ENCODE measurements around the gene GRIA1.
A peak's percentile ranks its signal among the peaks of the same experiment; 100 is the strongest.

The GRIA1 gene

GRCh38 chr5:153516504-153517240, 26.2 kb downstream of the GRIA1 start:
- Histone ChIP-seq H3K27me3 (ENCODE audit: insufficient read depth, poor library complexity, severe bottlenecking) (no peaks in the 10 kb centered on the region), H3K4me3 (ENCODE audit: severe bottlenecking) (no peak overlapping the region), H3K9me3 (ENCODE audit: severe bottlenecking) (no peaks in the 10 kb centered on the region), H3K27ac (ENCODE audit: poor library complexity, severe bottlenecking) (no peak overlapping the region), H3K4me1 (ENCODE audit: insufficient read depth, poor library complexity, severe bottlenecking) (no peaks in the 10 kb centered on the region), H3K36me3 (ENCODE audit: low read depth) (no peaks in the 10 kb centered on the region)
- DNase-seq (ENCODE audit: low spot score) (no peak), ATAC-seq (ENCODE audit: low read depth) (no peak)
- no peak for TF ChIP-seq CTCF (IDR thresholded peaks at IDR 0.05; ENCODE audit: poor library complexity, severe bottlenecking)

GRCh38 chr5:153517241-153517611, 26.8 kb downstream of the GRIA1 start:
- no peaks in the 10 kb centered on the region for H3K9me3 ChIP-seq (ENCODE audit: severe bottlenecking)
- no peak overlapping the region for H3K4me3 ChIP-seq (ENCODE audit: severe bottlenecking)
- no peaks in the 10 kb centered on the region for H3K4me1 ChIP-seq (ENCODE audit: insufficient read depth, poor library complexity, severe bottlenecking)
- no peak overlapping the region for H3K27ac ChIP-seq (ENCODE audit: poor library complexity, severe bottlenecking)
- no peak for TF ChIP-seq CTCF (IDR thresholded peaks at IDR 0.05; ENCODE audit: poor library complexity, severe bottlenecking)
- ATAC-seq (ENCODE audit: low read depth) (no peak), DNase-seq (ENCODE audit: low spot score) (no peak)
- no peaks in the 10 kb centered on the region for H3K36me3 ChIP-seq (ENCODE audit: low read depth)
- no peaks in the 10 kb centered on the region for H3K27me3 ChIP-seq (ENCODE audit: insufficient read depth, poor library complexity, severe bottlenecking)

- H3K4me1 ChIP-seq (ENCODE audit: insufficient read depth, poor library complexity, severe bottlenecking) = peaks cover 6% of the 10 kb centered on the region
- ATAC-seq (ENCODE audit: low read depth) = no peak
- H3K27me3 ChIP-seq (ENCODE audit: insufficient read depth, poor library complexity, severe bottlenecking) = no peaks in the 10 kb centered on the region
- no peak for TF ChIP-seq CTCF (IDR thresholded peaks at IDR 0.05; ENCODE audit: poor library complexity, severe bottlenecking)
- no peak overlapping the region for H3K27ac ChIP-seq (ENCODE audit: poor library complexity, severe bottlenecking)
- H3K9me3 ChIP-seq (ENCODE audit: severe bottlenecking) = no peaks in the 10 kb centered on the region
- no peaks in the 10 kb centered on the region for H3K36me3 ChIP-seq (ENCODE audit: low read depth)
- DNase-seq (ENCODE audit: low spot score) = no peak
- no peak overlapping the region for H3K4me3 ChIP-seq (ENCODE audit: severe bottlenecking)
Measured at GRCh38 chr5:153520137-153520536, 29.7 kb downstream of the GRIA1 start.

- no peak for DNase-seq (ENCODE audit: low spot score)
- H3K9me3 ChIP-seq (ENCODE audit: severe bottlenecking) = no peaks in the 10 kb centered on the region
- H3K4me1 ChIP-seq (ENCODE audit: insufficient read depth, poor library complexity, severe bottlenecking) = peaks cover 6% of the 10 kb centered on the region
- no peaks in the 10 kb centered on the region for H3K36me3 ChIP-seq (ENCODE audit: low read depth)
- no peak overlapping the region for H3K4me3 ChIP-seq (ENCODE audit: severe bottlenecking)
- no peaks in the 10 kb centered on the region for H3K27me3 ChIP-seq (ENCODE audit: insufficient read depth, poor library complexity, severe bottlenecking)
- H3K27ac ChIP-seq (ENCODE audit: poor library complexity, severe bottlenecking) = no peak overlapping the region
- no peak for ATAC-seq (ENCODE audit: low read depth)
- no peak for TF ChIP-seq CTCF (IDR thresholded peaks at IDR 0.05; ENCODE audit: poor library complexity, severe bottlenecking)
Measured at GRCh38 chr5:153520952-153521351, 30.5 kb downstream of the GRIA1 start.

GRCh38 chr5:153523211-153523610, 32.7 kb downstream of the GRIA1 start:
- Histone ChIP-seq H3K4me1 (ENCODE audit: insufficient read depth, poor library complexity, severe bottlenecking) (peaks cover 6% of the 10 kb centered on the region), H3K36me3 (ENCODE audit: low read depth) (no peaks in the 10 kb centered on the region), H3K4me3 (ENCODE audit: severe bottlenecking) (no peak overlapping the region), H3K9me3 (ENCODE audit: severe bottlenecking) (no peaks in the 10 kb centered on the region), H3K27me3 (ENCODE audit: insufficient read depth, poor library complexity, severe bottlenecking) (no peaks in the 10 kb centered on the region), H3K27ac (ENCODE audit: poor library complexity, severe bottlenecking) (peak overlapping the region; percentile 20)
- ATAC-seq (ENCODE audit: low read depth) (peak; percentile 33; the same call in 1 of the 3 replicates), DNase-seq (ENCODE audit: low spot score) (no peak)
- no peak for TF ChIP-seq CTCF (IDR thresholded peaks at IDR 0.05; ENCODE audit: poor library complexity, severe bottlenecking)
